ENCODE data around the gene STOML1. TPM values are rescaled to one million over a fixed set of nuclear protein-coding genes. Genes with fewer than 3 reads are reported as not detected.

The STOML1 gene
- polyA plus RNA-seq, 1 donor from 2014 or later: 6.6 TPM

- H3K4me3 Mint-ChIP-seq: peak overlapping the region in 1 of 4 donors; percentile 31
- no peaks in the 10 kb centered on the region for H3K9me3 Mint-ChIP-seq
- H3K4me1 Mint-ChIP-seq: peaks cover 0 to 6% (median 5%) of the 10 kb centered on the region in 3 donors
- no peaks in the 10 kb centered on the region for H3K36me3 Mint-ChIP-seq
- peak overlapping the region in 1 of 3 donors; percentile 9 for H3K27ac Mint-ChIP-seq
- peaks cover 11% of the 10 kb centered on the region for H3K27me3 Mint-ChIP-seq
These were observed 60.7 kb downstream of the STOML1 start for GRCh38 chr15:73931441-73931840.

GRCh38 chr15:73930790-73931281 is 61.3 kb downstream of the STOML1 start:
- Mint-ChIP-seq H3K27ac (no peak overlapping the region), H3K4me3 (peak overlapping the region in 1 of 4 donors; percentile 31), H3K27me3 (peaks cover 11% of the 10 kb centered on the region), H3K36me3 (no peaks in the 10 kb centered on the region), H3K9me3 (no peaks in the 10 kb centered on the region), H3K4me1 (peaks cover 0 to 6% (median 5%) of the 10 kb centered on the region in 3 donors)

GRCh38 chr15:73930371-73930770 is 61.7 kb downstream of the STOML1 start:
- no peaks in the 10 kb centered on the region for H3K9me3 Mint-ChIP-seq
- H3K36me3 Mint-ChIP-seq: no peaks in the 10 kb centered on the region
- peaks cover 0 to 8% (median 7%) of the 10 kb centered on the region in 3 donors for H3K4me1 Mint-ChIP-seq
- H3K4me3 Mint-ChIP-seq: no peak overlapping the region
- H3K27ac Mint-ChIP-seq: no peak overlapping the region
- peaks cover 11% of the 10 kb centered on the region for H3K27me3 Mint-ChIP-seq

GRCh38 chr15:73928971-73929627 is 63.0 kb downstream of the STOML1 start:
- Mint-ChIP-seq H3K4me1 (peaks cover 0 to 8% (median 8%) of the 10 kb centered on the region in 3 donors), H3K36me3 (no peaks in the 10 kb centered on the region), H3K27me3 (peaks cover 8% of the 10 kb centered on the region), H3K27ac (no peak overlapping the region), H3K4me3 (peak overlapping the region in 2 of 4 donors; percentile 27 to 55), H3K9me3 (no peaks in the 10 kb centered on the region)

Other genes starting within 250 kb of the STOML1 start
- gene INSYN1, start 238.9 kb downstream of the STOML1 start, polyA plus RNA-seq: not detected
- not detected for gene TBC1D21, start 118.7 kb downstream of the STOML1 start, polyA plus RNA-seq
- gene LOXL1, start 65.8 kb downstream of the STOML1 start, polyA plus RNA-seq: 0.55 TPM
- 43.4 TPM for gene PML, start 2.4 kb upstream of the STOML1 start, polyA plus RNA-seq
- gene GOLGA6A, start 90.3 kb upstream of the STOML1 start, polyA plus RNA-seq: not detected
- gene ISLR2, start 138.3 kb upstream of the STOML1 start, polyA plus RNA-seq: not detected
- gene ISLR, start 181.4 kb upstream of the STOML1 start, polyA plus RNA-seq: not detected
- not detected for gene STRA6, start 210.5 kb upstream of the STOML1 start, polyA plus RNA-seq
- gene CCDC33, start 244.0 kb upstream of the STOML1 start, polyA plus RNA-seq: not detected